BJ (cell line): ENCODE results near the gene SHISA9. TPM values are rescaled to one million over a fixed set of nuclear protein-coding genes. Genes with fewer than 3 reads are reported as not detected.

Source experiments
- CTCF ChIA-PET: fragments of 350-600 bp; formaldehyde crosslinking; extraction: SDS; loops from one replicate; lab custom pipeline; 2021; ENCODE audit warnings: antibody characterized with exemption, inconsistent platforms; lab: Yijun Ruan, JAX
- POLR2A ChIA-PET: fragments of 300-600 bp; sonication (Branson Sonifier 250); formaldehyde crosslinking; extraction: SDS; loops from one replicate; lab custom pipeline; 2021; ENCODE audit warnings: antibody characterized with exemption; lab: Charles Lee
- DNase-seq: peaks from one replicate; pipeline ENCODE4 v3.0.0-alpha.2; 2011; ENCODE audit warnings: low read depth
- H3K27me3 ChIP-seq: 2 replicates; pipeline ENCODE4 v1.6.0; 2011; ENCODE audit warnings: low read length; ENCODE audit not compliant: control insufficient read depth, insufficient read depth
- H3K36me3 ChIP-seq: 2 replicates; pipeline ENCODE4 v1.5.1; 2011; ENCODE audit warnings: low read length; ENCODE audit not compliant: control insufficient read depth, insufficient read depth
- H3K4me3 ChIP-seq: 2 replicates; pipeline ENCODE4 v1.5.1; 2011; ENCODE audit warnings: low read depth, mild to moderate bottlenecking, control low read depth, low read length
- polyA plus RNA-seq: library from polyadenylated mRNA; depleted of rRNA; stranded (reverse); fragments of >200 nt; gene quantifications from 2 replicates; pipeline ENCODE4 v1.2.3, GENCODE V29; 2011
- TF ChIP-seq, protein P1 (sequence below): IDR thresholded peaks from 2 replicates; pipeline ENCODE4 v1.5.1; 2011; ENCODE audit warnings: low read depth, mild to moderate bottlenecking, control low read depth, inconsistent platforms, low read length, moderate library complexity; ENCODE audit not compliant: insufficient read depth

Gene SHISA9
- polyA plus RNA-seq, 1 experiment = not detected

DNA sequence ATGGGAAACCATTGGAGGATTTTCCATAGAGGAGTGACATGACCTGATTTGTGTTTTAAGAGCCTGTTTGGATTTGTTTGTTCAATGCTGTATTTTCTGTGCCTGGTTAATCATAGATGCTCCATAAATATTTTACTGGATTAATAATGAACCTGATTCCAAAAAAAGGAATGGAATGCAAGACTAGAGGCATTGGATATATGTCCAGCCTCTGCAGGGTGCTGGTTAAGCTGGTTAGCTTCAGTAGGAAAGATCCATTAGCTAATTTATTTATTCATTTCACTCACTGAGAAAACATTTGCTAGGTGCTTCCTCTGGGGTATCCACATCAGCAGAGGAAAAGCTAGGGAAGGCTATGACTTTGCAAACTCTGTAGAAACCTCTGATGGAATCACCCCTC, 57.7 kb downstream of the SHISA9 start:
- CTCF ChIA-PET = no interaction called here
- no peak for DNase-seq
- TF ChIP-seq, protein P1, sequence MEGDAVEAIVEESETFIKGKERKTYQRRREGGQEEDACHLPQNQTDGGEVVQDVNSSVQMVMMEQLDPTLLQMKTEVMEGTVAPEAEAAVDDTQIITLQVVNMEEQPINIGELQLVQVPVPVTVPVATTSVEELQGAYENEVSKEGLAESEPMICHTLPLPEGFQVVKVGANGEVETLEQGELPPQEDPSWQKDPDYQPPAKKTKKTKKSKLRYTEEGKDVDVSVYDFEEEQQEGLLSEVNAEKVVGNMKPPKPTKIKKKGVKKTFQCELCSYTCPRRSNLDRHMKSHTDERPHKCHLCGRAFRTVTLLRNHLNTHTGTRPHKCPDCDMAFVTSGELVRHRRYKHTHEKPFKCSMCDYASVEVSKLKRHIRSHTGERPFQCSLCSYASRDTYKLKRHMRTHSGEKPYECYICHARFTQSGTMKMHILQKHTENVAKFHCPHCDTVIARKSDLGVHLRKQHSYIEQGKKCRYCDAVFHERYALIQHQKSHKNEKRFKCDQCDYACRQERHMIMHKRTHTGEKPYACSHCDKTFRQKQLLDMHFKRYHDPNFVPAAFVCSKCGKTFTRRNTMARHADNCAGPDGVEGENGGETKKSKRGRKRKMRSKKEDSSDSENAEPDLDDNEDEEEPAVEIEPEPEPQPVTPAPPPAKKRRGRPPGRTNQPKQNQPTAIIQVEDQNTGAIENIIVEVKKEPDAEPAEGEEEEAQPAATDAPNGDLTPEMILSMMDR = no peak
- POLR2A ChIA-PET = no interaction called here
- Histone ChIP-seq H3K27me3 (no peaks in the 10 kb centered on the region), H3K4me3 (no peak overlapping the region), H3K36me3 (no peaks in the 10 kb centered on the region)

DNA sequence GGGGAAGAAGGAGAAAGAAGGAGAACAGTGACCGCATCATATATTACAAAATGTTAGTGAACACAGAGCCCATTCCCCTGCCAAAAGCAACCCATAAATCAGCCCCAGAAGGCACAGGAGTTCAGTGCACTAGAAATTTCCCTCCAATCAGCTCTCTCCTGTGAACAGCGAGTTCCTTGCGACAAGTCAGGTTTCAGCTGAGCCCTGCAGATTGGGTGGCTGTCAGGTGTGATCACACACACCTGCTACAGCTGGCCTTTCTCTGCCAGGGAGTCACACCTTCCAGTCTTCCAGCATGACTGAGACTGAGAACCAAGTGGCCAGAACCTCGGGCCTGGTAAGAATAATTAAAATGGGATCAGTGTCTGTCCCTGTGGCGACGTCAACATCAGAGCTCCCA, 60.2 kb downstream of the SHISA9 start:
- POLR2A ChIA-PET = no interaction called here
- Histone ChIP-seq H3K4me3 (no peak overlapping the region), H3K36me3 (no peaks in the 10 kb centered on the region), H3K27me3 (no peaks in the 10 kb centered on the region)
- DNase-seq = no peak
- TF ChIP-seq, protein P1 = no peak
- CTCF ChIA-PET = no interaction called here

DNA sequence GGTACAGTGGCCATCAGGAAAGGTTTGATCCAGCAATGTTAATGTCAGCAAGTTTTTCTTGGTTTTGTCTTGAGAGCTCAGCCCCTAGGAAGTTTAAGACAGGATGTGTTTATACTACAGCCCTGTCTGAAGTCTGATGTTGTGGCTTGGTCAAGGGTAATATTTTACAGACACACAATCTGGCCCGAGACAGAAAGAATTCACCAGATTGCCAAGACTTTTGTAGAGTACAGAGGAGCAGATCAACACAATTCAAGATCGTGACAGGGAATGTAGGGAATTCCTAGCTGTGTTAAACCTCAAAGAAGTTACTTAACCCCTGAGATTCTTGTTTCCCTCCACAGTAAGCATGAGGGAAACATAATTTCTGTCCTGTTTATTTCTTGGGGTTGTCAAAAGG, 63.1 kb downstream of the SHISA9 start:
- ChIA-PET CTCF (no interaction called here), POLR2A (no interaction called here)
- DNase-seq = no peak
- Histone ChIP-seq H3K4me3 (no peak overlapping the region), H3K27me3 (no peaks in the 10 kb centered on the region), H3K36me3 (no peaks in the 10 kb centered on the region)
- TF ChIP-seq, protein P1 = no peak

DNA sequence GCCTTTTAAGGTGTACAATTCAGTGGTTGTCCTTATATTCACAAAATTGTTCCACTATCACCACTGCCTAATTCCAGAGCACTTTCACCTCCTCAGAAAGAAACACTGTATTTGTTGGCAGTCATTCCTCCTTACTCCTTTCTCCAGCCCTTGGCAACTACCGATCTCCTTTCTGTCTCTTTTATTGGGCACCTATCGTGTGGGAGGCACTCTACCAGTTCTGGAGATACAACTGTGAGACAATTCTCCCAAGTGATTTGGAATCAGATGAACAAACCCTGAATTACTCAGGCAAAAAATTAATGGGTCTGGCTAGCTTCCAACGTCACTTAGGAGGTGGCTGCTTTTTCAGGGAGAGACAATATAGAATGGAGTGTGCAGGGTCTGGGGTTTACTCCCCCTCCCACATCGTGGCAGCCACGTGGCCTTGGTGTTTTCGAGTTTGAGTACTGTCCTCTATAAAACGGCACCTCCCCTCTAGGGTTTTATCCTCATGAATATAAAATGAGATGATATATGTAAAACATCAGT, 63.9 kb downstream of the SHISA9 start:
- CTCF ChIA-PET = interaction anchor here (0.6 kb wide), 1 partner anchor 510 kb away, joined by 3 read pairs; no protein-coding TSS in a partner anchor
- Histone ChIP-seq H3K36me3 (no peaks in the 10 kb centered on the region), H3K4me3 (no peak overlapping the region), H3K27me3 (no peaks in the 10 kb centered on the region)
- POLR2A ChIA-PET = no interaction called here
- DNase-seq = no peak
- TF ChIP-seq, protein P1 = no peak

DNA sequence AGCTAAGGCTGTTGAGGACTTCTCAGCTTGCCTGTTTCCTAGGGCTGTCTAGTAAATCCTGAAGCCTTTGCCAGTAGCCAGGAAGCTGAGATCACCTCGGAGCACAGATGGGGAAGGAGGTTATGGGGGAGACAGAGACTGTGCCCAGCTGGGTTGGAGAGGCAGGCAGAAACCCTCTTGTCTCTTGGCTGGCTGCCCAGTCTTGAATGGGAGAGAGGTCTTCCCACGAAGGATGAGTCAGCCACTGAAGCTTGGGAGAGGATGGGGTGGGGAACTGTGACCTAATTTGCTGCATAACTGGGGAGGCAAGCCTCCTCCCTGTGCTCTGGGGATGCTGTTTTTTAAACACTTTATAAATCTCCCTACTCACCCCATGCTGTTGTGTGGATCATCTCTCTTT, 69.8 kb downstream of the SHISA9 start:
- Histone ChIP-seq H3K27me3 (no peaks in the 10 kb centered on the region), H3K36me3 (no peaks in the 10 kb centered on the region), H3K4me3 (no peak overlapping the region)
- peak; percentile 4 for DNase-seq
- ChIA-PET CTCF (no interaction called here), POLR2A (no interaction called here)
- TF ChIP-seq, protein P1 = no peak
